NOMO-1 treated with DMSO at 0.1 percent for 48 hours (cell line): ENCODE data around the gene TSACC.

Experiments used
- DNase-seq: peaks from one replicate; lab custom pipeline; 2025; ENCODE audit not compliant: unreplicated experiment; lab: John Stamatoyannopoulos, UW

The TSACC gene

DNA sequence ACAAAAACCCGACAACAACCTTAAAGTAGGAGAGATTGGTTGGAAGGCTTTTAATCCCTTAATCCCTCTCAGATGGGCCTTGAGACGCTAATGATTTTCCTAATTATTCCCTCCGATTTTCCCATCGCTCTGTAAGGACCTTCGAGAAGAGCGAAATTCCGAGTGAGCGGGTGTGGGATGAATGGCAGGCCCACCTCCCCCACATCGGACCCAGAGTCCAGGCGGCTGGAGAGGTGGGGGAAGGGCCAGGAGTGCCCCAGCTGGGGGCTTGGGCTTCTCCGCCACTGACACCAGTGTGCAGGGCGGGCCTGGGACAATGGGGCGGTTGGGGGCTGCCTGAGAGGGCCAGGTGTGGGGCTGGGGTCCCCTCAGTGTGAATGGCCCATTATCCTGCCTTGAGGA is 54.1 kb downstream of the TSACC start:
- no peak for DNase-seq

DNA sequence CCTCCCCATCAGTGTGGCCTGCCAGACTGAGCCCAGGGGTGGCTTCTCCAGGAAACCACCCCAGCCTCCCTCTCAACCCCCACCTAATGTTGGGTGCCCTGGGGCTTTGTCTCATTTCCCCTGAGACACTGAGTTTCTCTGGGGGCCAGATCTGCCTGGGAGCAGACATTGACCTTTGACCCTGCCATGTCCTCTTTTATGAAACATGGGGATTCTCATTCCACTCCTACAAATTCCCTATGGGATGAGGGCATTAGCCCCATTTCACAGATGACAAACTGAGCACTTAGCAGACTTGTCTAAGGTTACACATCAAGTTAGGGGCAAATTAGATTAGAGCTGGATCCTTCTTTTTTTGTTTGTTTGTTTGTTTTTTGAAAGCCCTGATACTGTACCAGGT is 54.8 kb downstream of the TSACC start:
- no peak for DNase-seq

DNA sequence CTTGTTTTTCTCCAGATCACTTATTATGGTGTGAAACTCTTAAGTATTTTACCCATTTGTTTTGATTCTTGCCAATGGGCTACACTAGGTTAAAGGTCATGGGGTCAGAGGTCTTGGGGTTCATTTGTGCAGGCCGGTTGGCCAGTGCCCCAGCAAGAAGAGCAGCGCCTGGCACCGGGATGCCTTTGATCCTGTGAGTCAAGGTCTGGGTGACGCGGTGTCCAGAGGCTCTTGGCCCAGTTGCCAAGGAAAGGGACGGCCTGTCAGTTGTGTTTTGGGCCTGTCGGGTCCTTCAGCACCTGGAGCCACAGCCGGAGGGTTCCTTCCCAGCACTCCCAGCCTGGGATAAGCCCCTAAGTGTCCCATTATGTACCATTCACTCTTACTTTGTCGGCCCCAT is 55.8 kb downstream of the TSACC start:
- no peak for DNase-seq

DNA sequence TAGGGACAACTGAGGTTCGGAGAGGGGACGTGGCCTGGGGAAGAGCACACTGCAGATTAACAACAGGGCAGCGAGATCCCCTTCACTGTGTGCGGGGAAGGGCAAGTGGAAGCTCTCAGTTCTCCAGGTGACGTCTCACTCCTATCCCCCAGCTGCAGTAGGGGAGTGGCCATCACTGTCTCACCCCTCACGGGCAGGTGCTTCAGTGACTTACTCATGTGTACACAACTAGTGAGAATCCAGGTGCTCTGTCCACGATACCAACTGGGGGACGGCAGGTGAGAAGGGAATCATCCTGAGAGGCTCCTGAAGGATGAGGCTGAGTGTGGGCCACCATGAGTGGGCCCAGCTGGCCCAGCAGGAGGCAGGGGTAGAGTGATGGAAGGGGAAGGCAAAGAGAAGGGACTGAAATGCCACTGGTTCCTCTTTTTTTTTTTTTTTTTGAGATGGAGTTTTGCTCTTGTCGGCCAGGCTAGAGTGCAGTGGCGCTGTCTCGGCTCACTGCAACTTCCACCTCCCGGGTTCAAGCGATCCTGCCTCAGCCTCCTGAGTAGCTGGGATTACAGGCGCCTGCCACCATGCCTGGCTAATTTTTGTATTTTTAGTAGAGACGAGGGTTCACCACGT is 56.6 kb downstream of the TSACC start:
- DNase-seq: peak; percentile 28
